GM12892 (cell line): ENCODE results near the gene ZCCHC8.

ENCODE experiments used
- POLR2A ChIP-seq: IDR thresholded peaks from 2 replicates; pipeline ENCODE4 v1.6.1; 2011; ENCODE audit warnings: low read depth, low read length, control low read depth
- POLR2AphosphoS5 ChIP-seq: IDR thresholded peaks from 2 replicates; pipeline ENCODE4 v1.6.1; 2011; ENCODE audit warnings: low read depth, low read length, control low read depth

DNA sequence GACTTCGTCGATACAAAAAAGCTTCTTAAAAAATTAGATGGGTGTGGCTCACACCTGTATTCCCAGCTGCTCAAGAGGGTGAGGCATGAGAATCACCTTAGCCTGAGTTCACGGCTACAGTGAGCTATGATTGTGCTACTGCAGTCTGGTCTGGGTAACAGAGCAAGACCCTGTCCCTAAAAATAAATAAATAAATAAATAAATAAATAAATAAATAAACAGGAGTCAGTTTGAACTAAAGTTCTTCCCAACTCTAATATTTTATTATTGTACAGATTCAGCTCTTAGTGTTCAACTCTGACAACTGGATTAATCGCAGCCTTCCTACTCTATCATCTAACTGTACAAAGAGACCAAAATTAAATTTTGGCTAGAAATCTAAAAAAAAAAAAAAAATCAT is 65.5 kb downstream of the ZCCHC8 start:
- TF ChIP-seq POLR2A = no peak
- no peak for TF ChIP-seq POLR2AphosphoS5
